Esophagus mucosa (tissue), 1 donor: ENCODE measurements around the gene AIFM3. TPM values are rescaled to one million over a fixed set of nuclear protein-coding genes. Genes with fewer than 3 reads are reported as not detected.
"Not testable (repeated sequence)": the region's sequence is repeated elsewhere in the genome, so short reads cannot be mapped to it uniquely, and the experiment has no call there.

Experiments
- ATAC-seq: fragments of 200-7000 bp; cut with Tn5 transposase; one replicate; pipeline ENCODE4 v1.9.1; 2020
- total RNA-seq: library from RNA; stranded (reverse); gene quantifications from one replicate; pipeline ENCODE4 v1.2.4, GENCODE V29; 2023
- donor health status: DM: yes; HTN: yes; CAD: no.

The AIFM3 gene
- total RNA-seq, 1 donor from 2014 or later = 1.5 TPM

DNA sequence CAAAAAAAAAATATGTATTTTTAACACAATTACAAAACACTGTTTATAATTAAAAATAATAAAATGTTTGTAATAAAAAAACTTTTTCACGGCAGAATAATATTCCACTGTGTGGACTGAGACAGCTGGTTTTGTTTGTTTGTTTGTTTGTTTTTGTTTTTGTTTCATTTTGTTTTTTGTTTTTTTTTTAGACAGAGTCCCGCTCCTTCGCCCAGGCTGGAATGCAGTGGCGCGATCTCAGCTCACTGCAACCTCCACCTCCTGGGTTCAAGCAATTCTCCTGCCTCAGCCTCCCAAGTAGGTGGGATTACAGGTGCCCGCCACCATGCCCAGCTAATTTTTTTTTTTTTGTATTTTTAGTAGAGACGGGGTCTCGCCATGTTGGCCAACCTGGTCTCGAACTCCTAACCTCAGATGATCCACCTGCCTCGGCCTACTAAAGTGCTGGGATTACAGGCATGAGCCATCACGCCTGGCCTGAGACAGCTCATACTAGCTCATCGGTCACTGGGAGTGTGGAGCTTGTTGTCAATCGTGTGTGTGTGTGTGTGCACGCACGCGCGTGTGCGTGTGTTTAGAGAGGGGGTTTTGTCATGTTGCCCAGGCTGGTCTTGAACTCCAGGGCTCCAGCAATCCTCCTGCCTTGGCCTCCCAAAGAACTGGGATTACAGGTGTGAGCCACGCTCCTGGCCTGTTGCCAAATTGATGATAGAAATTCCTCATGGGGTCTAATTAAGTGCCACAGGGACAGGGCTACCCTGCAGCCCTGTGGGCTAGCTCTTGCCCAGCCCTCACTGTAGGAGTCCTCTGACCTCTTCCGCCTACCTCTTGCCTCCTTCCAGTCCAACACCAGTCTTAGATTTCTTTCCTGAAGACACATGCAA, 7.2 kb upstream of the AIFM3 start:
- ATAC-seq = no peak

DNA sequence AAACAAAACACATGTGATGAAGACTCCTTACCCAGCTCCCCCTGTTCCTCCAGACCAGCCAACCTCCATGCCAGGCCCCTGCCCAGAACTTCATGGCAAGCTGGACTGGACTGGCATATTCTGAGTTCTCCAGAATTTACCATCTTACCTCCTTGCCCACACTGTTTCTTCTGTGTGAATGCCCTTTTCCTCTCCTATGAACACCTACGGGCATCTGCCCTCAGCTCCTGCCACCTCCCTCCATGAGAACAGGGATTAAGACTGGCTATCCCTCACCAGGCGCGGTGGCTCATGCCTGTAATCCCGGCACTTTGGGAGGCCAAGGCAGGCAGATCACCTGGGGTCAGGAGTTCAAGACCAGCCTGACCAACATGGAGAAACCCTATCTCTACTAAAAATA, 6.4 kb upstream of the AIFM3 start:
- no peak for ATAC-seq

DNA sequence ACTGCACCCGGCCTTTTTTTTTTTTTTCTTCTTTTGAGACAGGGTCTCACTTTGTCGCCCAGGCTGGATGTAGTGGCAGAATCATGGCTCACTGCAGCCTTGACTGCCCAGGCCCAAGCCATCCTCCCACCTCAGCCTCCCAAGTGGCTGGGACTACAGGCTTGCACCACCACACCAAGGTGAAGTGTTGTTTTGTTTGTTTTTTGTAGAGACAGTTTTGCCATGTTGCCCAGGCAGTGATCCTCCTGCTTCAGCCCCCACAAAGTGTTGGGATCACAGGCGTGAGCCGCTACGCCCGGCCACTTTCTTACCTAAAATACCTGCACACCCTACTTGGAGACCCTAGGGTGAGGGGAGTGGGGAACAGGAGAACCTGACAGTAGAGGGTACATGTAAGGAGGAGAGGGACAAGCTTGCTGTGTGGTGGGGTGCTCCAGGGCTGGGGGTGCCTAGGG, 4.5 kb upstream of the AIFM3 start:
- no peak for ATAC-seq

DNA sequence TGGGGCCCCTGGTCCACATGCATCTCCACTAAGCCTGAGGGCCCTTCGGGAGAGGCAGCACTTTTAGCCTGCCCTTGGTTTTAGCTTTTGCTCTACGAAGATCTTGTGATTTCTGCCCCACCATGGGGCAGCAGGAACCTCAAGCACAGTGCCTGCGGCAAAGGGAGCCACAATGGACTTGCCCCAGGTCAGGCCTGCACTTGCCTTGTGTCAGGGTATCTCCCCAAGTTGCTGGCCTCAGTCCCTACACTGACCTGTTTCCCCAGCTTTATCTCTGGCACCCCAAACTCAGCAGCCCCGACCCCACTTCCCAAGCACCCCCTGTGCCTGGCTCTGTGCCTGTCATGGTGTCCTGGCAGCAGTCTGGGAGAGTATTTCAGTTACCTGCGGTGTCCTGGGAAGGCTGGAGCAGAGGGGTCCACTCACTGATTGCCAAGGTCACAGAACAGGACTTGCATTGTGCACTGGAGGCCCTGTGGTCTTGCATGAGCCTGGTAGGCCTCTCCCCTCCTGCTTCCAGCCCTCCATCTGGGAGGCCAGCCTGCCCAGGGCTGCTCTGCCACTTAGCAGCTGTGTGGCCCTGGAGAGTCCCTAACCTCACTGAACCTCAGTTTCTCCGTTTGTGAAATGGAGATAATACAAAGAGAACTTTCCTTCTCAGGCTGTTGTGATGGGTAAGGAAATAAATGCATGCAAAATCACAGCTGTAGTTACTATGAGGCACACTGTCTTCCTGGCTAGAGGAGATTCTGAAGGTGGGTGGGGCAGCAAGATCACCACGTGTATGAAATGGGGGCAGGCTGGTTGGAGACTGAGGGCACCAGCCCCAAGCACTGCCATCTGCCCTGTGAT, 3.6 kb upstream of the AIFM3 start:
- no peak for ATAC-seq

- no peak for ATAC-seq
Measured at GRCh38 chr22:20964090-20964798, 2.8 kb upstream of the AIFM3 start.

- no peak for ATAC-seq
Measured at GRCh38 chr22:20964799-20965103, 2.3 kb upstream of the AIFM3 start.

DNA sequence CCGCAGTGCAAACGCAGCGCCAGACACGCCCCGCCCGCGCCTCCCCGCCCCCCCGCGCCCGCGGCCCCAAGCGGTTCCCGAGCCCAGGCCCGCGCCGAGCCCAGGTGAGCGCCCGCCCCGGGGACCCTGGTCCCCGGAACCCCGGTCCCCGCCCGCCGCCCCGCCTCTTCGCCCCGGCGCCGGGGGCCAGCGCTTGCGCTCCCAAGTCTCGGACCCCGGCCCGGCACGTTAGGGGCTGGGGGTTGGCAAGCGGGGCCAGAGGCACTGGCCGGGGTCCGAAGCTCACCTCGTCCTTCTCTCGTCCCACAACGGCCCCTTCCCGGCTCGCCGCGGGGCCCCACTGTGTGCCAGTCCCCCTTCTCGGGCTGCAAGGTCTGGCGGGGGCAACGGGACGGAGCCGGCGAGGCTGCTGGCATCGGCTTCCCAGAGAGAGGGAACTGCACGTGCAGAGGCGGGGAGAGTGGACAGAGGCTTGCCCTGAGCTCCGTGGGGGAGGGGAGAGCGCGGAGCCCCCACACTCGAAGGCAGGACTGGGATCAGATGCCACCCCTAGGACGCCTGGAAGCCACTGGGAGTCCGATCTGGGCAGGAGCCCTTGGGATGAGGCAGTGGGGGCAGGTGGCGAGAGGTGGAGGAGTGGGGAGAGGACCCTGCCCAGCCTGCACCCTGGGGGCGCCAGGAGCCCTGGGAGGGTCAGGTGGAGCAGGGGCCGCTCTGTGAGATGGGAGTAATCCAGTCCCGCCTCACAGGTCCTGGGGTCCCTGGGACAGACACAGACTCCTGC, 1.8 kb upstream of the AIFM3 start:
- no peak for ATAC-seq

- no peak for ATAC-seq
Measured at GRCh38 chr22:20965888-20966855, 883 bp upstream of the AIFM3 start.

DNA sequence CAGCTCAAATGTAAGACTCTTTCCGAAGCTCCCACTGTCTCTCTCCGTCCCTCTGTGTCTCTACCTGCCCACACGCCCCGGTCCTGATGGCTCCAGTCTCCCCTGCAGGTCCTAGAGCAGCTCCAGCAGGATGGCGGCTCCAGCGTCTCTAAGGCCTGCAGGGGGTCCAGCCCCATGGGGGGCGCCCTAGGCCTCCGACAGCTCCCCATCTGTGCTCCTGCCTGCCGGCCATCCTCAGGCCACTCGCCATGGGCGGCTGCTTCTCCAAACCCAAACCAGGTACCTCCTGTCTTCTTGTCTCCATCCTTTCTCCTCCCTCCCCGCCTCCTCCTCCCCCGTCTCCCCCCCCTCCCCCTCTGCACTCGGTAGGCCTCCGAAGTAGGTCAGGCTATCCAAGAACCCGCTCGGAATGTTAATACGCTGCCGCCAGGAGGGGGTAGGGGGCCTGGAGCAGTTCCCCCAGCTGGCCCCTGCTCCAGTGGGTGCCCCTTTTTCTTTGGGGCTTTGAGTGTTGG, 699 bp downstream of the AIFM3 start:
- no peak for ATAC-seq

- ATAC-seq = no peak
Measured at GRCh38 chr22:20968281-20968977, 1.4 kb downstream of the AIFM3 start.

DNA sequence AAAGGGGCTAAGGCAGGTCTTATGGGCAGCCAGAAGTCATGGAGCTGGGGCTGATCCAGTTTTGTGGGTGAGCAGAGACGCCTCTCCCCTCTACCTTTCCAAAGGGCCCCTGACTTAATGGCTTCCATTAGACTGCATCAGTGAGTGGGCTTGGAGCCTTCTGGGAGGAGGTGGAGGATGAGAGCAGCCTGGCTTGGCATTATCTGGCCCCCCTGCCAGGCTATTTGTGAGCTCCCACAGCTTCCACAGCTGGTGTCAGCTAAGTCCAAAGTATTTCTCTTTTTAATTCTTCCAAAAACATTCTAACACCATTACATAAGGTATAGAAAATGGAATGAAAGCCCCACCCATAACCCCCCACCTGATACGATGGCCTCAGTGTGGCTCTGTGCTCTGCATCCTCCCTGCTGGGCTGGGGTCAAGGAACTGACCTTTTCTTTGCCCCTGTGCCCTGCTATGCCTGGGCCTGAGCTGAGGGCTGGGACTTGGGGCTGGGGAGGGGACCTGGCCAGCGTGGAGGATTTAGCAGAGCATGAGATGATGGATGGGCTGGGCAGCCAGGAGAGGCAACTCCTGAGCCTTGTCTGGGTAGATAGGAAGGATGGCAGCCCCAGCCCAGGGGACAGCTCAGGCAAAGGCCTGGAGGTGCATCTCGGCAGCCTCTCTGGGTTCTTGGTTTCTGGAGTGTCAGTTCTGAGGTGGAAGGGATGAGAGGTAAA, 4.0 kb downstream of the AIFM3 start:
- no peak for ATAC-seq

DNA sequence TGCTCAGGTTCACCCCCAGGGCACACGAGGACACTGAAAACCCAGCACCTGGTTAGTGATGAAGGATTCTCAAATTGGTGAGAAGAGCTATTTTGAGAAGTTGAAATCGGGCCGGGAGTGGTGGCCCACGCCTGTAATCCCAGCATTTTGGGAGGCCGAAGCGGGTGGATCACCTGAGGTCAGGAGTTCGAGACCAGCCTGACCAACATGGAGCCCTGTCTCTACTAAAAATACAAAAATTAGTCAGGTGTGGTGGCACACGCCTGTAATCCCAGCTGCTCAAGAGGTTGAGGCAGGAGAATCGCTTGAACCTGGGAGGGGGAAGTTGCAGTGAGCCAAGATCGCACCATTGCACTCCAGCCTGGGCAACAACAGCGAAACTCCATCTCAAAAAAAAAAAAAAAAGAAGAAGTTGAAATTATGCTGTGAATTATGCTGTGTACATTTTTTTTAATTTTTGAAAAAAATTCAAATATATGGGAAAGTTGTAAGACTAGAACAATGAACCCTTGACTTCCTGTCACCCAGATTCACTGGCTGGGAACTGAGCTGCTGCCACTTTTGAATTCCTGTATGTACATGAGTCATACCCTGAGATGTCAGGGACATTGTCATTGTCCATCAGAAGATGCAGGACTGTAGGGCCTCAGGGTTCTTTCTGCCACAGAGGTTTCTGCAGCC, 5.1 kb downstream of the AIFM3 start:
- ATAC-seq = not testable (repeated sequence)

GRCh38 chr22:20972933-20973577, 6.0 kb downstream of the AIFM3 start:
- ATAC-seq = no peak

- no peak for ATAC-seq
Measured at GRCh38 chr22:20973634-20974286, 6.7 kb downstream of the AIFM3 start.

DNA sequence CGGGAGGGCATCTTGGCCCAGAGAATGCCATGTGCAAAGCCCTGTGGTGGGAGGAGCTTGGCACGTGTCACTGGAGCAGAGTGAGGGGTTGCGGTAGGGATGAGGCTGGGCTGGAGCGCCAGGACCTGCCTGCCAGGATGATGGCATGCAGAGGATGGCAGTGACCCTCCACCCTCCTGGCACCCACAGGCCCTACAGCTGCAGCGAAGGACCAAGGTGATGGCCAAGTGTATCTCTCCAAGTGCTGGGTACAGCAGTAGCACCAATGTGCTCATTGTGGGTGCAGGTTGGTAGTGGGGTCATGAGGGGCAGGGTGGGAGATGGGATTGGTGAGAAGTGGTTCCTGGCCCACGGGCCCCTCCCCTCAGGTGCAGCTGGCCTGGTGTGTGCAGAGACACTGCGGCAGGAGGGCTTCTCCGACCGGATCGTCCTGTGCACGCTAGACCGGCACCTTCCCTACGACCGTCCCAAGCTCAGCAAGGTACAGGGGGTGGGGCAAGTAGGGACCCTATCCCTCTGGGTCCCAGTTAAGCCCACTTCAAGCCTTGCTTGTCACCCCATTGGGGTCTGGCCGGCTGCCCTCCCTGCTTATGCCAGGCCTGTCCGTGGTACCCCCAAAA, 7.4 kb downstream of the AIFM3 start:
- no peak for ATAC-seq

GRCh38 chr22:20975541-20976290, 8.7 kb downstream of the AIFM3 start:
- no peak for ATAC-seq
